Transverse colon (tissue), 4 donors: ENCODE measurements around the gene SUGCT.

Source experiments
- CTCF ChIP-seq, 5 experiments: fragments of 200-600 bp in 3 of 5; fragments of 450-650 bp in 2 of 5; sonication (generic) in 3 of 5; IDR thresholded peaks; 1 replicate in 2 of 5; 2 replicates in 3 of 5; pipeline ENCODE4 v1.5.1; 2016 to 2017; ENCODE audit warnings: antibody characterized with exemption in 5 of 5, inconsistent platforms in 3 of 5, mild to moderate bottlenecking in 2 of 5, moderate library complexity in 1 of 5
- POLR2AphosphoS5 ChIP-seq, 3 donors: sonication (generic); formaldehyde crosslinking; IDR thresholded peaks; one replicate each; pipeline ENCODE4 v1.6.1; 2016; ENCODE audit warnings: antibody characterized with exemption in 3 of 3

- no peak for TF ChIP-seq POLR2AphosphoS5 (IDR thresholded peaks at IDR 0.05)
- no peak for TF ChIP-seq CTCF (IDR thresholded peaks at IDR 0.05)
Observed at GRCh38 chr7:40643664-40644063, 508.9 kb downstream of the SUGCT start.
